AML-193 (cell line): ENCODE data around the gene CTDSPL.
"Not testable (repeated sequence)": the region's sequence is repeated elsewhere in the genome, so short reads cannot be mapped to it uniquely, and the experiment has no call there.

Experiments used
- DNase-seq, 2 experiments: peaks; one replicate each; lab custom pipeline; 2025; lab: John Stamatoyannopoulos, UW

The CTDSPL gene

DNA sequence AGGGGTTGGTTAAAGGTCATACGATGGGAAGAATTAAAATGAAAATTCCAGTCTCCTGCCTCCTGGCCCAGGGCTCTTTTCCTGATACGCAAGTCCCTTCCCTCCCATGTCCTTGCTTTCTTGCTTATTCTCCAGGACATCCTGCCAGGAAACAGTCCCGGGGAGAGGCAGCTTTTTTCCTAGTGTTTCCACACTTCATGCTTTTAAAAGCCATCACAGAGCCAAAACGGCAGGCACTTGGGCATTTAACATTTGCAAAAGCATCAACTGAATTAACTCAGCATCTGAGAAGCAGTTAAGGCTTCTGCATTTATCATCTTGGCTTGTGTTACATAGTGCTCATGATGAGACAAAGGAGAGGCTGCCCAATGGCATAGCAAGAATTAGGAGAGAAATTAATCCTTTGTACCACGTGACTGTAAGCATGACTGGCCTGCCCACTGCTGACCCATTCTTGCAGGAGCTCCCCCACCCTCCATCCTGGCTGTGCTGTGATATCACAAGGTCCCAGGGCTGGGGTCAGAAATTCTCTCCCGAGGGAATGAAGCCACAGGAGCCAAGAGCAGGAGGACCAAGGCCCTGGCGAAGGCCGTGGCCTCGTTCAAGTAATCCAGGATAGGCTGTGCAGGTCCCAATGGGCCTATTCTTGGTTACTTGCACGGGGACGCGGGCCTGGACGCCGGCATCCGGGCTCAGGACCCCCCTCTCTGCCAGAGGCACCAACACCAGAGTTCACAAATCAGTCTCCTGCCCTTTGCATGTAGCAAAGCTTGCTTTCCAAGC, 107.3 kb downstream of the CTDSPL start:
- DNase-seq, result no peak

DNA sequence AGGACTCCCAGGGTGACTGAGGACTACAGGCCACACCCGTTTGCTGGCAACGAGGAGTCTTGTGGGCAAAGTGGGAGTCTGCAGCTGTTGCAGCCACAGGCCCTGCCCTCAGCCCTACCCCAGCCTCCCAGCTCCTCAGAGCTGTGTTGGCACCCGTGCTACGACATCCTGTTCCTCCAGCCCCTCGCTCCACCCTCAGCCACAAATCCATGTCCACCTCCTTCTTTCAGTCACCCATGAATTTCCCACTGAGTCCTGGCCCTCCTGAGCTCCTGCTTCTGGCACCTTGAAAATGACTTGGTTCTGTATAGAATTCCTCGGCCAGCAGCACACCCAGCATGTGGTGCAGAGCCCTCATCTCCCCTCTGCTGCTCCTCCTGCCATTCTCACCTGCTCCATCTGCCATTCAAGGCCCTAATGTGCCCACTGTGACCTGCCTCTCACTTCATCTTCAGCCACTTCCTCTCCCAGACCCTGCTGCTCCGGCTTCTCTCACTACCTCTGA, 108.0 kb downstream of the CTDSPL start:
- no peak for DNase-seq

- DNase-seq, result no peak
Observed at GRCh38 chr3:37970802-37971201, 109.1 kb downstream of the CTDSPL start.

- DNase-seq, result no peak
Observed at GRCh38 chr3:37971467-37971866, 109.8 kb downstream of the CTDSPL start.

- DNase-seq, result not testable (repeated sequence)
Observed at GRCh38 chr3:37972056-37972455, 110.4 kb downstream of the CTDSPL start.

DNA sequence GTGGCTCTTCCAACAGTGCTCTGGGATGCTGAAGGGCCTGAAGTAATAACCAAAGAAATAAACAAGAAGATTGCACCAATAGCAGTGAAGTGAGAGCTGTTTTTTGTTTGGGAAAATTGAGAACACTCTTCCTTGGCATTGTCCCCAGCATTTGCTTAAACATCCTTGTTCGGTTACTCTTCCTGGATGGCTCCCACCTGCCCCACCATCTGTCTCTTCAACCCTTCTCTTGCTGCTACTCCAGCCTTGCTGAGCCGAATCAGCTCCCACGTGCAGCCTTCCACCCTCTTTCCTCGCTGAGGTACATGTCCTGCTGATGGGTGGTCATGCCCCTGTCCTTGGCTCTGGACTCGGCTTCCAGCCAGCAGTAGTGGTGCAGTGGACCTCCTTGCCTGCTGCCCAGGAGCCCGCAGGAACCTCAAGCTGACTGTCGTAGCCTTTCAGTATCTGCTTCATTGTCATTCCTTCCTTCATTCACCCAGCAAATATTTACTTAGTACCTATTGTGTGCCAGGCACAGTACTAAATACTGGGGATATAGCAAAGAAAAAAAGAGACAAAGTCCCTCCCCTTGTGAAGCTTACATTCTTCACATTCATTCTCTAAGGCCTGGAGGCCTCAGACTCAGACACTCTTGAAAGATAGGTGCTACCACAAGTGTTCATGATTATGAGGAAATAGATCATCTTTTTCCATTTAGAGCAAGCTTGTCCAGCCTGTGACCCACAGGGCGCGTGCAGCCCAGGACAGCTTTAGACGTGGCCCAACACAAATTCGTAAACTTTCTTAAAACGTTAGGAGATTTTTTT, 111.8 kb downstream of the CTDSPL start:
- DNase-seq, result no peak

- peak; percentile 65 to 76 for DNase-seq
Observed at GRCh38 chr3:37974121-37975083, 112.7 kb downstream of the CTDSPL start.

DNA sequence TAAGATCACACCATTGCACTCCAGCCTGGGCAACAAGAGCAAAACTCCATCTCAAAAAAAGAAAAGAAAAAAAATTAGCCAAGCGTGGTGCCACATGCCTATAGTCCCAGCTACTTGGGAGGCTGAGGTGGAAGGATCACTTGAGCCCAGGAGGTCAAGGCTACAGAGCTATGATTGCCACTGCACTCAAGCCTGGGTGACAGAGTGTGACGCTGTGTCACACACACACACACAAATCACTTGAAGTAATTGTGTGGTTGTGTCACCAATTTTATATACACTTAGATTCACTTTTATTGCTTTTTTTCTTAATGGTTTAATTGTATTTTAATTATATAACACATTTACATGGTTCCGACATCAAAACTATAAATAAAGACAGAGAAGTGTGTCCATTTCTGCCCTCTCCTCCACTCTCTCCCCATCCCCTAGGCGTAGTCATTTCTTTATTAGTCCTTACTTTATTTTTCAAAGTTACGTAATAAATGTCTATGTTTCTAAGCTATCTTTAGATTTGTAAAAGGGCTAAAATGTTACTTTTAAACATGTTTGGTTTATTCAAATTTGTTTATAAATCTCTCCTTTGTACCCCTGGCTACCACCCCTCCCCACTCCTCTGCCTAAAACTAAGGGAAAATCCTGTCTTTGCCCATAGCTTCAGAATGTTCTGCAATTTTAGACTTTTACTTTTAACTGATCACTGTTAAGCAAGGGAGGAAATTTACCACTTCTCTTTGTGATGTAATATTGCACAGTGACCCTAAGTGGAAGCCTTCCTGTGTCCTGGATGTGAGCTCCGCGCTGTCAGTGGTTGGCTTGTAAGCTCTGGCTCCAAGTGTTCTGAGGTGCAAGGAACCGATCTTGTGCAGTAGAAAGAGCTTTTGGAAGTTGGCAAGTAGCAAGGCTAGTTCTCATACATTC, 118.1 kb downstream of the CTDSPL start:
- DNase-seq, result peak; percentile 92 to 96

DNA sequence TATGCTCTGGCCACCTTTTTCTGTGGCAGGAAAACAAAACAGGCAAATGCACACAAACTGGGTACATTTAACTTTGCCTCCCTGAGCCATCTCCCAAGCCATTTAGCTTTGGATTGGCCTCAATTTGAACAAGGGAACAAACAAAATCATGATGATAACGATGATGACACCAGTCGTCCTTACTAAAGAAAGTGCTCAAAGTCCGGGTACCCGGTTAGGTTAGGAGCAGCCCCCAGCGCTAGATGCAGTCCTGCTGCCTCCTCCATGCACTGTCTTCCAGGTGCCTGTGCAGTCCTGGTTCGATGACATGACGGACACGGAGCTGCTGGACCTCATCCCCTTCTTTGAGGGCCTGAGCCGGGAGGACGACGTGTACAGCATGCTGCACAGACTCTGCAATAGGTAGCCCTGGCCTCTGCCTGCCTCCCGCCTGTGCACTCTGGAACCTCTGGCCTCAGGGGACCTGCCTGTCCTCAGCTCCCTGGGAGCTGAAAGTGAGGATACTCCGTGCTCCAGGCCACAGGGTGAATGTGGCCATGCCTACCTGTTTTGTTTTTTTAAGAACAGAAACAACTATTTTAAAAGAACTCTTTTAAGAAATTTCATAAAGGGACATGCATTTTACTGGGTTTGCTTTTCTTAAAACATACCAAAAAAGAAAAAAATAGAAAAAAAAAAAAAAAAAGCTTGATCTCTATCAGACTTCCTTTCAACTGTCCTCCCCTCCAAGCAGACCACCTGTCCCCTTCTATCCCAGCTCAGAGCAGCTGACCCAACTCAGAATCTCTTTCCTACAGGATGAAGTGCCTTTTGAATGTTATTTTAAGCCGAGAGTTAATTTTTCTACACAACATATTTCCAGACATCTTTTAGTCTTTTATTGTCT, 119.0 kb downstream of the CTDSPL start:
- no peak for DNase-seq

GRCh38 chr3:37981348-37981664, 119.6 kb downstream of the CTDSPL start:
- no peak for DNase-seq

DNA sequence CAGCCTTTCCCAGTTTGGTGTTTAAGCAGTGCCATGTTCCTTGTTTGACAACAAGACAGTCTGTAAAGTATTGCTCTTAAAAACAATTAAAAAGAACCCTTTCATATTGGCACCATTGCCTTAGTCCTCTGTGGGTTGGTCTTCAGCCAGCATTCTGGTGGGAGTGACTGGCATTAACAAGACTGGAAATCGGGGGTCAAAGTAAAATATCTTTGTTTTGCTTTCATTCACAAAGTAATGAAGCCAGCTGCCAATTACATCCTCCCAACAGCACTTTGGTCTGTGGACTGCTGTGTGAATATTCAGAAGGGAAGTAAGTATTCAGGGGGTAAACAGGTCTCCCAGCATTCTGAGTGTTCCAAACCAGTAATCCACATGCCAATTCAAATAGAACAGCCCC, 120.7 kb downstream of the CTDSPL start:
- DNase-seq, result no peak

DNA sequence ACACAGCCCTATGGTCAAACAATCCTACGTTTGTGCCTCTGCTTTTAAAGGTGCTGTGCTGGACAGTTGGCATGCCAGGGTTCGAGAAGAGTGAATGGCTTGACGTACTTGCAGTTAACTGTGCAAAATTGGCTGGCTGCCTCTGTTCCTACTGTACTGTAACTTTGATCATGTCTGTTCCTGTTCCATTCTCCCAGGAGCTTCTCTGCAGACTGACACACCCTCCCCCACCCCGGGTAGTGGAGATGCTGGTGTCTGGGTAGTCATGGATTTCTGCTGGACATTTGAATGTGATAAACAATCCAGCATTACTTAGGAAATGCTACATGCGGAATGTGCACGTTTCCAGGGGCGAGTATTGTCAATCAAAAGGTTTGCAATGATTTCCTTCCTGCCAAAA, 122.4 kb downstream of the CTDSPL start:
- no peak for DNase-seq

DNA sequence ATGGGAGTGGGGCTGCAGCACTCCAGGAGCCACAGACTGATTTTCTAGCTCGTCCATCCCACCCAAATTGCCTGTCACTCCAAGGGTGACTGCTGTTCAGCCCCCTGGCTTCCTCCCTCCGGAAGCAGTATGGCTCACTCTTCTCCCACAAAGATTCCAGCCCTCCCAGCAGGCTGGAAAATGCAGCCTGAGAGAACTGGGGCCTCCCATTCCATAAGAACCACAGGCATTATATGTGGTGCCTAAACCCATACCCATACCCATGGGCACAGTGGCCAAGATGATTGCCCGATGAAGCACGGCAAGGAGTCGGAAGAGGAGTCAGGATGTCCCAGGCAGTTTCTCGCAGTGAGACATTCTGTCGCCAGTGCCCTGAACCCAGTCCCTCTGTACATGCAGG, 122.9 kb downstream of the CTDSPL start:
- no peak for DNase-seq

DNA sequence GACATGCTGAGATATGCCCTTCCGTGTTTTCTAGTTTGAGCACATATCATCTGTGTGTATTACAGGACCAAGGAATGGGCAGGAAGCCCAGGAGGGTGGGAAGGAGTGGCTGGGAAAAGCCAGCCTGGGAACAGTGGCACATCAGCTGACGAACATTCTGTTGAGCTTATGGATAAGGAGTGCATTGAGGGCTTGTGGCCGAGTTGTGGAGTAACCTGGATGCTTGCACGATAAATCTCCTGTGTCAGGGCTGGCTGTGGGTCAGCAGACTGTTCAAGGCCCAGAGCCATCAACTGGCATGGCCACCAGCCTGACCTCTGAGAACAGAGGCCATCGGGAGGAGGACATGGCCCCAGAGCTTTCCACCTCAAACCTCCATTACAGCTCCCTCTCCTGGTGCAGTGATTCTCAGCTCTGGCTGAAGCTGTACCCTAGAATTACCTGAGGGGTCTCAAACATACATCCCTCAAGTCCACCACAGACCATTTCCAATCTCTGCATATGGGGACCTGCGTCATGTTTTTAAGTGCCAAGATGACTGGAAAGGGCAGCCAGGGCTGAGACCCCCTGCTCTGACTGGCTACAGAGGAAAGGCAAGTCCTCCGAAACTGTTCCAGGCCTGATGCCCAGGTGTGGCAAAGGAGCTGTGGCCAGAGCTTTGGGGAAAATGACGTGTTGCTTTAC, 124.1 kb downstream of the CTDSPL start:
- DNase-seq, result no peak

DNA sequence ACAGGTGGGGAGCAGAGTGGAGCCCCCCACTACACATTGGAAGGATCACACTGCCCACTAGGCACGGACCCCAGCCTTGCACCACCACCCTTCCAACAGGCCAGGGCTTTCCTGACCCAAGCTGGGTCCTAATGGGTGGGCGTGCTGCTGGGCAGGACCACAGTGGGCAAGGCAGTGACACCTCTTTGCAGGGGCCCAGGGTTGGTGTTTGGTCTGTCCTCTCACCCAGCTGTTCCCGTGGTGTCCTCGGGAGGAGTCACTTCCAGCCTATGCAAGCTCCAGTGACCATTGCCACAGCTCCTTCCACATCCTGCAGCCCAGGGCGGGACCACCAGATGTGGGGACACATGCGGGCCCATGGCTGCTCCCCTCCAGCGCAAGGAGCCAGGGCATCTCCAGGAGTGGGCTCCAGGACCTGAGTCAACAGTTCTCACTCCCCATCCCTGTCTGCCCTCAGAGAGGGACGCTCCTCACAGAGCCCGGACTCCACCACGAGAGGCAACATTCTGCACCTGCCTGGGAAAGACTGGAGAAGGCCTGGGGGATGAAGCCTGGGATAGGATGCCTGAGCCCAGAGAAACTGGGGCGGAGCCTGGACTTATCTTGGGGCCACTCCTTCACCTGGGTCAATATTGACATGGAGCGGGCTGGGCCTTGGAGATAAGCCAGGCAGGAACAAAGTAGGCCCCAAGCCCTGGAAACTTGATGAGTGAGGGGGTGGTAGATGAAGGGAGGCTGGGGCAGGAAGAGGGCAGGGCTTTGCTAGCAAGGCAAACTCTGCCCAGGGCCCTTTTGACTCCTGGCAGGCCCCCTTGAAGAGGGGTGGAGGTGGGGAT, 125.0 kb downstream of the CTDSPL start:
- DNase-seq, result no peak

GRCh38 chr3:37987315-37987697, 125.6 kb downstream of the CTDSPL start:
- DNase-seq, result no peak

- no peak for DNase-seq
Observed at GRCh38 chr3:37987751-37988179, 126.1 kb downstream of the CTDSPL start.

DNA sequence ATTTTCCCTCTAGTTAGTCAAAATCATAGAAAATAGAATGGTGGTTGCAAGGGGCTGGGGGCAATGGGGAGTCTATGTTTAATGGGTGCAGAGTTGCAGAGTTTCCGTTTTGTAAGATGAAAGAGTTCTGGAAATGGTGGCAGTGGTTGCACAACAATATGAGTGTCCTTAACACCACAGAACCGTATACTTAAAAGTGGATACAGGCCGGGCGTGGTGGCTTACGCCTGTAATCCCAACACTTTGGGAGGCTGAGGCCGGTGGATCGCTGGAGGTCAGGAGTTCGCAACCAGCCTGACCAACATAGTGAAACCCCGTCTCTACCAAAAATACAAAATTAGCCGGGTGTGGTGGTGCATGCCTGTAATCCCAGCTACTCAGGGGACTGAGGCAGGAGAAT, 126.7 kb downstream of the CTDSPL start:
- not testable (repeated sequence) for DNase-seq
